Keratinocyte (primary cell): ENCODE results near the gene TBC1D16. TPM values are rescaled to one million over a fixed set of nuclear protein-coding genes. Genes with fewer than 3 reads are reported as not detected.

Experiments used
- DNase-seq: peaks from one replicate; pipeline ENCODE4 v3.0.0-alpha.2; 2011; ENCODE audit warnings: low read depth, missing footprints, low spot score
- FAIRE-seq: peaks from 2 replicates; lab custom pipeline; 2011; peaks lifted over from hg19 to GRCh38; lab: Jason Lieb, UNC
- H2AFZ ChIP-seq: 2 replicates; pipeline ENCODE4 v1.6.0; 2012; ENCODE audit warnings: low read length, control low read depth, inconsistent platforms; ENCODE audit not compliant: control insufficient read depth
- H3K27ac ChIP-seq: 2 replicates; pipeline ENCODE4 v1.5.1; 2011; ENCODE audit warnings: low read length; ENCODE audit not compliant: control insufficient read depth, insufficient read depth
- H3K27me3 ChIP-seq: 3 replicates; pipeline ENCODE4 v1.6.0; 2011; ENCODE audit warnings: low read length; ENCODE audit not compliant: control insufficient read depth, insufficient read depth; ENCODE audit errors: extremely low read depth
- H3K36me3 ChIP-seq, 2 experiments: 2 replicates in 1 of 2; 3 replicates in 1 of 2; pipeline ENCODE4 v1.5.1; 2011; ENCODE audit warnings: low read length in 2 of 2, mild to moderate bottlenecking in 1 of 2; ENCODE audit not compliant: control insufficient read depth in 2 of 2, insufficient read depth in 2 of 2; ENCODE audit errors: extremely low read depth in 1 of 2
- H3K4me1 ChIP-seq: 3 replicates; pipeline ENCODE4 v1.5.1; 2011; ENCODE audit warnings: low read length; ENCODE audit not compliant: control insufficient read depth, insufficient read depth; ENCODE audit errors: extremely low read depth
- H3K4me2 ChIP-seq: 3 replicates; pipeline ENCODE4 v1.6.0; 2011; ENCODE audit warnings: low read depth, low read length; ENCODE audit not compliant: control insufficient read depth, insufficient read depth; ENCODE audit errors: extremely low read depth
- H3K4me3 ChIP-seq, 3 experiments: fragments of 200-600 bp in 1 of 3; sonication (generic) in 1 of 3; 2 replicates in 2 of 3; 3 replicates in 1 of 3; pipeline ENCODE4 v1.5.1; 2011 to 2016; ENCODE audit warnings: low read length in 3 of 3, mild to moderate bottlenecking in 3 of 3, control low read depth in 2 of 3, inconsistent platforms in 1 of 3, low read depth in 1 of 3, mixed read lengths in 1 of 3, mixed run types in 1 of 3, moderate library complexity in 1 of 3; ENCODE audit not compliant: control insufficient read depth in 2 of 3, insufficient read depth in 2 of 3; ENCODE audit errors: extremely low read depth in 1 of 3
- H3K79me2 ChIP-seq: 2 replicates; pipeline ENCODE4 v1.6.0; 2012; ENCODE audit warnings: low read length; ENCODE audit not compliant: control insufficient read depth, insufficient read depth
- H3K9ac ChIP-seq: 3 replicates; pipeline ENCODE4 v1.6.0; 2011; ENCODE audit warnings: low read length; ENCODE audit not compliant: control insufficient read depth, insufficient read depth; ENCODE audit errors: extremely low read depth
- H3K9me1 ChIP-seq: 3 replicates; pipeline ENCODE4 v1.6.0; 2011; ENCODE audit warnings: low read length; ENCODE audit not compliant: control insufficient read depth, insufficient read depth; ENCODE audit errors: extremely low read depth
- H3K9me3 ChIP-seq: 2 replicates; pipeline ENCODE4 v1.5.1; 2012; ENCODE audit warnings: low read depth, low read length; ENCODE audit not compliant: control insufficient read depth
- H4K20me1 ChIP-seq: 3 replicates; pipeline ENCODE4 v1.6.0; 2011; ENCODE audit warnings: low read length; ENCODE audit not compliant: control insufficient read depth, insufficient read depth; ENCODE audit errors: extremely low read depth
- CTCF ChIP-seq, 3 experiments: IDR thresholded peaks in 1 of 3; conservative IDR thresholded peaks in 1 of 3; optimal IDR thresholded peaks in 1 of 3; 2 replicates in 2 of 3; 3 replicates in 1 of 3; pipeline versions ENCODE3 to v1.5.1; 2011; ENCODE audit warnings: low read length in 3 of 3, mild to moderate bottlenecking in 3 of 3, moderate library complexity in 2 of 3, control low read depth in 1 of 3, inconsistent platforms in 1 of 3; ENCODE audit not compliant: insufficient read depth in 2 of 3; ENCODE audit errors: extremely low read depth in 1 of 3
- EZH2 ChIP-seq: IDR thresholded peaks from one replicate; pipeline ENCODE4 v1.6.1; 2012; ENCODE audit warnings: inconsistent platforms, mild to moderate bottlenecking, low read length, moderate library complexity
- dilution Hi-C: fragments of 300-500 bp; cut with MboI; formaldehyde crosslinking; loops from one replicate; pipeline ENCODE4 v1.7.0; 2020; ENCODE audit warnings: low sequenced_read_pairs; ENCODE audit not compliant: extremely low pct_ligation_motif_present
- polyA plus RNA-seq, 5 experiments: library from polyadenylated mRNA; depleted of rRNA in 3 of 5; stranded (reverse) in 3 of 5; stranded (forward) in 1 of 5; unstranded in 1 of 5; fragments of >200 nt; gene quantifications; 1 replicate in 1 of 5; 2 replicates in 3 of 5; 3 replicates in 1 of 5; pipeline versions ENCODE4 v1.2.1 to v1.2.3, GENCODE V29; 2011 to 2012; ENCODE audit warnings: missing spikeins in 2 of 5, low read depth in 1 of 5, low replicate concordance in 1 of 5

TBC1D16 gene
- polyA plus RNA-seq, 1 donor (not counting 4 experiments of a cell fraction or from before 2014, with no cell fraction given), result 8.6 TPM

GRCh38 chr17:80067393-80067986 lies 31.8 kb upstream of the TBC1D16 start:
- dilution Hi-C loops, result no loop called here
- TF ChIP-seq CTCF (optimal IDR thresholded peaks at IDR 0.05 in 1 of 3, IDR thresholded peaks at IDR 0.05 in 1 of 3, conservative IDR thresholded peaks at IDR 0.05 in 1 of 3; ENCODE audit: extremely low read depth in 1 of 3, insufficient read depth in 2 of 3, low read length in 3 of 3), result no peak
- TF ChIP-seq EZH2, result no peak
- FAIRE-seq, result no peak

GRCh38 chr17:80065478-80066170 lies 30.0 kb upstream of the TBC1D16 start:
- H3K4me1 ChIP-seq, result no peaks in the 10 kb centered on the region
- H3K4me3 ChIP-seq, result no peak overlapping the region
- TF ChIP-seq CTCF (optimal IDR thresholded peaks at IDR 0.05 in 1 of 3, IDR thresholded peaks at IDR 0.05 in 1 of 3, conservative IDR thresholded peaks at IDR 0.05 in 1 of 3; ENCODE audit: extremely low read depth in 1 of 3, insufficient read depth in 2 of 3, low read length in 3 of 3) (no peak), EZH2 (no peak)
- H3K9me3 ChIP-seq, result no peaks in the 10 kb centered on the region
- H3K79me2 ChIP-seq, result no peaks in the 10 kb centered on the region
- no peaks in the 10 kb centered on the region for H4K20me1 ChIP-seq
- H3K36me3 ChIP-seq, result no peaks in the 10 kb centered on the region
- H3K27me3 ChIP-seq, result peaks cover 14% of the 10 kb centered on the region
- H3K9ac ChIP-seq, result no peak overlapping the region
- H3K4me2 ChIP-seq, result peak overlapping the region; percentile 20
- no peak for FAIRE-seq
- no peak for DNase-seq
- H3K9me1 ChIP-seq, result no peaks in the 10 kb centered on the region
- dilution Hi-C loops, result no loop called here
- H3K27ac ChIP-seq, result no peak overlapping the region
- no peak overlapping the region for H2AFZ ChIP-seq

More at GRCh38 chr17:80067393-80067986, 31.8 kb upstream of the TBC1D16 start:
- H3K4me1 ChIP-seq, result no peaks in the 10 kb centered on the region
- peaks cover 14% of the 10 kb centered on the region for H3K27me3 ChIP-seq
- no peak overlapping the region for H3K27ac ChIP-seq
- H4K20me1 ChIP-seq, result no peaks in the 10 kb centered on the region
- H3K9me1 ChIP-seq, result no peaks in the 10 kb centered on the region
- no peak for DNase-seq
- no peaks in the 10 kb centered on the region for H3K36me3 ChIP-seq
- no peak overlapping the region for H3K4me3 ChIP-seq
- no peak overlapping the region for H3K4me2 ChIP-seq
- H3K9ac ChIP-seq, result no peak overlapping the region
- no peaks in the 10 kb centered on the region for H3K9me3 ChIP-seq
- no peaks in the 10 kb centered on the region for H3K79me2 ChIP-seq
- no peak overlapping the region for H2AFZ ChIP-seq
